ENCODE measurements around the gene NUPR1. TPM values are rescaled to one million over a fixed set of nuclear protein-coding genes. Genes with fewer than 3 reads are reported as not detected.
A peak's percentile ranks its signal among the peaks of the same experiment; 100 is the strongest.

The NUPR1 gene
- total and polyA plus RNA-seq, 2 of the 13 experiments (the other 11 are each of a cell fraction or from before 2014, with no cell fraction given): 18.0 to 25.6 TPM

DNA sequence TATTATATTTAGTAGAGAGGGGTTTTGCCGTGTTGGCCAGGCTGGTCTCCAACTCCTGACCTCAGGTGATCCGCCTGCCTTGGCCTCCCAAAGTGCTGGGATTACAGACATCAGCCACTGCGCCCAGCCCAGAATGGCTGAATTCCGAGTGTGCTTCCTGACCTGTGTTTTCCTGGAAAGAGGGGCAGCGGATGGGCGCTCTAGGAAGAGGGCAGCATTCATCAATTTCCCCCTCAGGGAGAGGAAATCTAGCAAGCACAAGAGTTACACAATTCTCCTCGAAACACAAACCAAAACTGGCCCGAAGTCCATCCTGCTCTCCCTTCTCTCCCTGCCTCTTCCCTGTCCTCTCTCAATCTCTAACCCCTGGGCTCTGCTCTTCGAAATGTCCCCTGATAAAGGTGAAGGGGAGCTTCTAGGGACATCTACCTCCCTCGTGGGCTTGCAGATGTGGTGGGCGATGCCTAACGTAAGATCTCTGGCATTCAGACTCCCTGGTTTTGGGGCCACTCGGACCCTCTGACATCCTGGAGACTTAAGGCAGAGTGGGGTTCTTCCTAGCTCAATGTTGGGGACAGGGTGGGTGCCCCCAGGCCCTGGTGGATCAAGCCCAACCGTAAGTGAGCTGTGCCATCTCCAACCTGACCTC, 33.2 kb downstream of the NUPR1 start (continued):
- no peak for TF ChIP-seq ZNF10 (CRISPR knock-in tag; IDR thresholded peaks at IDR 0.05; ENCODE audit: borderline replicate concordance, low read depth)
- TF ChIP-seq, protein P1, sequence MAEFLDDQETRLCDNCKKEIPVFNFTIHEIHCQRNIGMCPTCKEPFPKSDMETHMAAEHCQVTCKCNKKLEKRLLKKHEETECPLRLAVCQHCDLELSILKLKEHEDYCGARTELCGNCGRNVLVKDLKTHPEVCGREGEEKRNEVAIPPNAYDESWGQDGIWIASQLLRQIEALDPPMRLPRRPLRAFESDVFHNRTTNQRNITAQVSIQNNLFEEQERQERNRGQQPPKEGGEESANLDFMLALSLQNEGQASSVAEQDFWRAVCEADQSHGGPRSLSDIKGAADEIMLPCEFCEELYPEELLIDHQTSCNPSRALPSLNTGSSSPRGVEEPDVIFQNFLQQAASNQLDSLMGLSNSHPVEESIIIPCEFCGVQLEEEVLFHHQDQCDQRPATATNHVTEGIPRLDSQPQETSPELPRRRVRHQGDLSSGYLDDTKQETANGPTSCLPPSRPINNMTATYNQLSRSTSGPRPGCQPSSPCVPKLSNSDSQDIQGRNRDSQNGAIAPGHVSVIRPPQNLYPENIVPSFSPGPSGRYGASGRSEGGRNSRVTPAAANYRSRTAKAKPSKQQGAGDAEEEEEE (CRISPR knock-in tag; IDR thresholded peaks at IDR 0.05; ENCODE audit: borderline replicate concordance): no peak
- TF ChIP-seq, protein P2, sequence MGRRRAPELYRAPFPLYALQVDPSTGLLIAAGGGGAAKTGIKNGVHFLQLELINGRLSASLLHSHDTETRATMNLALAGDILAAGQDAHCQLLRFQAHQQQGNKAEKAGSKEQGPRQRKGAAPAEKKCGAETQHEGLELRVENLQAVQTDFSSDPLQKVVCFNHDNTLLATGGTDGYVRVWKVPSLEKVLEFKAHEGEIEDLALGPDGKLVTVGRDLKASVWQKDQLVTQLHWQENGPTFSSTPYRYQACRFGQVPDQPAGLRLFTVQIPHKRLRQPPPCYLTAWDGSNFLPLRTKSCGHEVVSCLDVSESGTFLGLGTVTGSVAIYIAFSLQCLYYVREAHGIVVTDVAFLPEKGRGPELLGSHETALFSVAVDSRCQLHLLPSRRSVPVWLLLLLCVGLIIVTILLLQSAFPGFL (CRISPR knock-in tag; IDR thresholded peaks at IDR 0.05): no peak
- TF ChIP-seq ARHGAP35 (CRISPR knock-in tag; IDR thresholded peaks at IDR 0.05; ENCODE audit: borderline replicate concordance): 0 out of 2 replicates have a peak, but pooled peaks have one; percentile 58
- no peak for TF ChIP-seq DMAP1 (CRISPR knock-in tag; IDR thresholded peaks at IDR 0.05)
- no peak for TF ChIP-seq MTF2 (CRISPR knock-in tag; IDR thresholded peaks at IDR 0.05; ENCODE audit: borderline replicate concordance)
- TF ChIP-seq ZNF672 (CRISPR knock-in tag; IDR thresholded peaks at IDR 0.05): no peak
- TF ChIP-seq BHLHE40 (IDR thresholded peaks at IDR 0.05; ENCODE audit: low read length): no peak
- no peak for TF ChIP-seq JUND (CRISPR knock-in tag; IDR thresholded peaks at IDR 0.05)
- no peak for TF ChIP-seq SP4 (CRISPR knock-in tag; IDR thresholded peaks at IDR 0.05)
- TF ChIP-seq ZNF607 (CRISPR knock-in tag; IDR thresholded peaks at IDR 0.05; ENCODE audit: borderline replicate concordance): no peak
- TF ChIP-seq, protein P3, sequence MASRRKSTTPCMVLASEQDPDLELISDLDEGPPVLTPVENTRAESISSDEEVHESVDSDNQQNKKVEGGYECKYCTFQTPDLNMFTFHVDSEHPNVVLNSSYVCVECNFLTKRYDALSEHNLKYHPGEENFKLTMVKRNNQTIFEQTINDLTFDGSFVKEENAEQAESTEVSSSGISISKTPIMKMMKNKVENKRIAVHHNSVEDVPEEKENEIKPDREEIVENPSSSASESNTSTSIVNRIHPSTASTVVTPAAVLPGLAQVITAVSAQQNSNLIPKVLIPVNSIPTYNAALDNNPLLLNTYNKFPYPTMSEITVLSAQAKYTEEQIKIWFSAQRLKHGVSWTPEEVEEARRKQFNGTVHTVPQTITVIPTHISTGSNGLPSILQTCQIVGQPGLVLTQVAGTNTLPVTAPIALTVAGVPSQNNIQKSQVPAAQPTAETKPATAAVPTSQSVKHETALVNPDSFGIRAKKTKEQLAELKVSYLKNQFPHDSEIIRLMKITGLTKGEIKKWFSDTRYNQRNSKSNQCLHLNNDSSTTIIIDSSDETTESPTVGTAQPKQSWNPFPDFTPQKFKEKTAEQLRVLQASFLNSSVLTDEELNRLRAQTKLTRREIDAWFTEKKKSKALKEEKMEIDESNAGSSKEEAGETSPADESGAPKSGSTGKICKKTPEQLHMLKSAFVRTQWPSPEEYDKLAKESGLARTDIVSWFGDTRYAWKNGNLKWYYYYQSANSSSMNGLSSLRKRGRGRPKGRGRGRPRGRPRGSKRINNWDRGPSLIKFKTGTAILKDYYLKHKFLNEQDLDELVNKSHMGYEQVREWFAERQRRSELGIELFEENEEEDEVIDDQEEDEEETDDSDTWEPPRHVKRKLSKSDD (CRISPR knock-in tag; IDR thresholded peaks at IDR 0.05; ENCODE audit: low read depth): peak; percentile 62; the same call in 1 of the 2 replicates
- peak; percentile 87 for TF ChIP-seq SPEN (CRISPR knock-in tag; IDR thresholded peaks at IDR 0.05; ENCODE audit: low read depth)
- TF ChIP-seq, protein P4, sequence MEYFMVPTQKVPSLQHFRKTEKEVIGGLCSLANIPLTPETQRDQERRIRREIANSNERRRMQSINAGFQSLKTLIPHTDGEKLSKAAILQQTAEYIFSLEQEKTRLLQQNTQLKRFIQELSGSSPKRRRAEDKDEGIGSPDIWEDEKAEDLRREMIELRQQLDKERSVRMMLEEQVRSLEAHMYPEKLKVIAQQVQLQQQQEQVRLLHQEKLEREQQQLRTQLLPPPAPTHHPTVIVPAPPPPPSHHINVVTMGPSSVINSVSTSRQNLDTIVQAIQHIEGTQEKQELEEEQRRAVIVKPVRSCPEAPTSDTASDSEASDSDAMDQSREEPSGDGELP (IDR thresholded peaks at IDR 0.05; ENCODE audit: borderline replicate concordance, low read depth): no peak
